HEK293 (cell line): ENCODE data around the gene RSRC1.

Source experiments
- ZBTB48 ChIP-seq: fragments of 450-650 bp; formaldehyde crosslinking; IDR thresholded peaks from 2 replicates; pipeline ENCODE4 v1.5.1; 2016; ENCODE audit warnings: missing biosample characterization, missing genetic modification characterization
- ZIC2 ChIP-seq: fragments of 450-650 bp; formaldehyde crosslinking; IDR thresholded peaks from 2 replicates; pipeline ENCODE4 v1.5.1; 2016; ENCODE audit warnings: missing biosample characterization, missing genetic modification characterization
- ZNF223 ChIP-seq: fragments of 450-650 bp; formaldehyde crosslinking; IDR thresholded peaks from 2 replicates; pipeline ENCODE4 v1.5.1; 2016; ENCODE audit warnings: missing biosample characterization, missing genetic modification characterization
- ZNF830 ChIP-seq: fragments of 450-650 bp; IDR thresholded peaks from 2 replicates; pipeline ENCODE4 v1.5.0; 2018; ENCODE audit warnings: missing biosample characterization, missing genetic modification characterization, low read depth, mild to moderate bottlenecking, moderate library complexity
- TF ChIP-seq, protein P1 (sequence below): fragments of 450-650 bp; formaldehyde crosslinking; IDR thresholded peaks from 2 replicates; pipeline ENCODE4 v1.5.1; 2016; ENCODE audit warnings: missing biosample characterization, missing genetic modification characterization
- TF ChIP-seq, protein P2 (sequence below): fragments of 450-650 bp; formaldehyde crosslinking; IDR thresholded peaks from 2 replicates; pipeline ENCODE4 v1.5.1; 2016; ENCODE audit warnings: missing biosample characterization, missing genetic modification characterization

The RSRC1 gene

GRCh38 chr3:158590223-158590622, 480.3 kb downstream of the RSRC1 start (continued):
- TF ChIP-seq ZIC2 (tag by site-specific recombination) (no peak), ZNF223 (tag by site-specific recombination) (no peak), ZNF830 (no peak), ZBTB48 (no peak)
- TF ChIP-seq, protein P1, sequence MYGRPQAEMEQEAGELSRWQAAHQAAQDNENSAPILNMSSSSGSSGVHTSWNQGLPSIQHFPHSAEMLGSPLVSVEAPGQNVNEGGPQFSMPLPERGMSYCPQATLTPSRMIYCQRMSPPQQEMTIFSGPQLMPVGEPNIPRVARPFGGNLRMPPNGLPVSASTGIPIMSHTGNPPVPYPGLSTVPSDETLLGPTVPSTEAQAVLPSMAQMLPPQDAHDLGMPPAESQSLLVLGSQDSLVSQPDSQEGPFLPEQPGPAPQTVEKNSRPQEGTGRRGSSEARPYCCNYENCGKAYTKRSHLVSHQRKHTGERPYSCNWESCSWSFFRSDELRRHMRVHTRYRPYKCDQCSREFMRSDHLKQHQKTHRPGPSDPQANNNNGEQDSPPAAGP (tag by site-specific recombination), result no peak
- TF ChIP-seq, protein P2, sequence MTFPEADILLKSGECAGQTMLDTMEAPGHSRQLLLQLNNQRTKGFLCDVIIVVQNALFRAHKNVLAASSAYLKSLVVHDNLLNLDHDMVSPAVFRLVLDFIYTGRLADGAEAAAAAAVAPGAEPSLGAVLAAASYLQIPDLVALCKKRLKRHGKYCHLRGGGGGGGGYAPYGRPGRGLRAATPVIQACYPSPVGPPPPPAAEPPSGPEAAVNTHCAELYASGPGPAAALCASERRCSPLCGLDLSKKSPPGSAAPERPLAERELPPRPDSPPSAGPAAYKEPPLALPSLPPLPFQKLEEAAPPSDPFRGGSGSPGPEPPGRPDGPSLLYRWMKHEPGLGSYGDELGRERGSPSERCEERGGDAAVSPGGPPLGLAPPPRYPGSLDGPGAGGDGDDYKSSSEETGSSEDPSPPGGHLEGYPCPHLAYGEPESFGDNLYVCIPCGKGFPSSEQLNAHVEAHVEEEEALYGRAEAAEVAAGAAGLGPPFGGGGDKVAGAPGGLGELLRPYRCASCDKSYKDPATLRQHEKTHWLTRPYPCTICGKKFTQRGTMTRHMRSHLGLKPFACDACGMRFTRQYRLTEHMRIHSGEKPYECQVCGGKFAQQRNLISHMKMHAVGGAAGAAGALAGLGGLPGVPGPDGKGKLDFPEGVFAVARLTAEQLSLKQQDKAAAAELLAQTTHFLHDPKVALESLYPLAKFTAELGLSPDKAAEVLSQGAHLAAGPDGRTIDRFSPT (tag by site-specific recombination), result no peak
